HG02943 (cell line): ENCODE measurements around the gene RNFT2.
A peak's percentile ranks its signal among the peaks of the same experiment; 100 is the strongest.

Source experiments
- ATAC-seq: cut with Tn5 transposase; IDR thresholded peaks from one replicate; pipeline ENCODE4 v1.9.1; 2021; ENCODE audit warnings: mild to moderate bottlenecking, low read depth, moderate library complexity; ENCODE audit not compliant: unreplicated experiment

Gene RNFT2

DNA sequence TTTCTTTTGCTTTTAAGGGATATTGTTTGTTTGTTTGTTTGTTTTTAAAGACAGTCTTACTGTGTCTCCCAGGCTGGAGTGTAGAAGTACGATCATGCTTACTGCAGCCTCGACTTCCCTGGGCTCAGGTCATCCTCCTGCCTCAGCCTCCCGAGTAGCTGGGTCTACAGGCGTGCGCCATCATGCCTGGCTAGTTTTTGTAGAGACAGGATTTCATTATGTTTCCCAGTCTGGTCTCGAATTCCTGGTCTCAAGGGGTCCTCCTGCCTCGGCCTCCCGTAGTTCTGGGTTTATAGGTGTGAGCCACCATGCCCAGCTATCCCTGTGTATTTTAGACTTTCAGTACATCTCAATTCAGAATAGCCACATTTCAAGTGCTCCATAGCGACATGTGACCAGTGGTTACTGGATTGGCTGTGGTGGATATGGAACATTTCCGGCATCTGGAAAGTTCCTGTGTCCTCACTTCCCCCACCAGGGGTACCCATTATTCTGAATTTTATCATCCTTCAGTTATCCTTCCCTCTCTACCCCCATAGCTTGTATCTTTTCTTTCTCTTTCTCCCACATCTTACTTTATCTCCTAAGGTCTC lies 82.0 kb downstream of the RNFT2 start:
- no peak for ATAC-seq

- ATAC-seq, result no peak
Observed at GRCh38 chr12:116821291-116821690, 83.2 kb downstream of the RNFT2 start.

- ATAC-seq, result no peak
Observed at GRCh38 chr12:116827432-116827831, 89.3 kb downstream of the RNFT2 start.

DNA sequence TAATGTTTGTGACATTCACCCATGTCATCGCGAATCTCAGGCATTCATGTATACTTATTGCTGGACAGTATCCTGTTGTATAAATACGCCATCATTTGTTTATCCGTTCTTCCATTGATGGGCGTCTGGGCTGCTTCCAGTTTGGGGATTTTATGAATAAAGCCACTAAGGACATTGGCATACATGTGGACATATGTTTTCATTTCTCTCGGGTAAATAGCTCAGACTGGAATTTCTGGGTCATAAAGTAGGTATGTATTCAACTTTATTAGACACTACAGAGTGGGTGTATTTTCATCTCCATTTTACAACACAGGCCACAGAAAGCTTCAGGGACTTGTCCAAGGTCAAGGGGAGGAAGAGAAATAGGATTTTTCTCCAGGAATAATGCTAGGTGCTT lies 94.2 kb downstream of the RNFT2 start:
- no peak for ATAC-seq

- no peak for ATAC-seq
Observed at GRCh38 chr12:116833474-116833873, 95.4 kb downstream of the RNFT2 start.

GRCh38 chr12:116835484-116835883 lies 97.4 kb downstream of the RNFT2 start:
- ATAC-seq, result no peak

DNA sequence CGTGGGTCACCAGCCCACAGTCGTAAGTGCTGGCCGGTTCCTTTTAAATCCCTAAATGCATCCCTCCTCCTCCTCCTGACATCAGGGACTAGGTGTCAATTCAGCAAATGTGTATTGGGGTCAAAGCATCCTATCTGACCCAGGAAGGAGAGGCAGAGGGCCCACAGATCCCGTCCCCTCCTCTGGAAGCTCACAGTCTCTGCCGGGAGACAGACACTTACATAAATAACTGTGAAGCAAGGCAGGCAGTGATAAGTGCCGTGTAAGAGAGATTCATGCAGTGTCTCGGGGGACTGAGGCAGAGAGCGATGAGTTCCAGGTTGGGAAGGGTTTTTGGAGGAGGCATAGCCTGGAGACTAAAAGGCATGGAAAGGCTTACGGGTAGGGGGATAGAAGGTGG lies 99.0 kb downstream of the RNFT2 start:
- ATAC-seq, result no peak

- no peak for ATAC-seq
Observed at GRCh38 chr12:116838365-116838764, 100.2 kb downstream of the RNFT2 start.

GRCh38 chr12:116839287-116839830 lies 101.2 kb downstream of the RNFT2 start:
- no peak for ATAC-seq

GRCh38 chr12:116843085-116843484 lies 105.0 kb downstream of the RNFT2 start:
- no peak for ATAC-seq

DNA sequence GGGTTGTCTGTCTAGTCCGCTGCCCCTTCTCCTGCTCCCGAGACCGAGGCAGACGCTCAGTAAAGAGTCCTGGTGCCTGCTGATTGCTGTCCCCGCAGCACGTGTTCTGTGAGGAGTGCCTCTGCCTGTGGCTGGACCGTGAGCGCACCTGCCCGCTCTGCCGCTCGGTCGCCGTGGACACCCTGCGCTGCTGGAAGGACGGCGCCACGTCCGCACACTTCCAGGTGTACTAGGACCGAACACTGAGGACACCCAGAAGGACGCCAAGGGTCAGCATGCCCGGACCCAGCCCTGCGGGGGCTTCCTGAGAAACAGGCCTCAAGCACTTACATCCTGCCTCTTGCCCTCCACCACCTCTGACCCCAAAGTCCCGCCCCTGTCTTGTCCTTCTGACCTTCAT lies 111.1 kb downstream of the RNFT2 start:
- ATAC-seq, result no peak

GRCh38 chr12:116852303-116852702 lies 114.2 kb downstream of the RNFT2 start:
- no peak for ATAC-seq

DNA sequence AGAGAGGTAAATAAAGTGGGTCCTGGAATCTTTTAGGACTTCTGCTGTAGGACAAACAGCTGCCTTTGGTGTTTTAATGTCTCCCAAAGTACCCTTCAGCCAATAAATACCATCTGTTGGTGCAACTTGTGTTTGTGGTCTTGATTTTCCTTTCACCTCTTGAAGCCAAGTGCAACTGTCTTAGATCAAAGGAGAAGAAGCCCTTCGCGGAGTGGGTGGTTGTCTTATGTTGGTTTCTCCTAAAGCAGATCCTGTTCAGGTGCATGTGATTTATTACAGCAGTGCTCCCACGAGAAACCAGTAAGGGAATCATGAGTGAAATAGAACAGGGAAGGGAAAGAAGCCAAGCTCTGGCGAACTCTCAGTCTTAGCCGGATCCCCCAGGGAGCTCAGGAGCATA lies 115.4 kb downstream of the RNFT2 start:
- ATAC-seq, result no peak

DNA sequence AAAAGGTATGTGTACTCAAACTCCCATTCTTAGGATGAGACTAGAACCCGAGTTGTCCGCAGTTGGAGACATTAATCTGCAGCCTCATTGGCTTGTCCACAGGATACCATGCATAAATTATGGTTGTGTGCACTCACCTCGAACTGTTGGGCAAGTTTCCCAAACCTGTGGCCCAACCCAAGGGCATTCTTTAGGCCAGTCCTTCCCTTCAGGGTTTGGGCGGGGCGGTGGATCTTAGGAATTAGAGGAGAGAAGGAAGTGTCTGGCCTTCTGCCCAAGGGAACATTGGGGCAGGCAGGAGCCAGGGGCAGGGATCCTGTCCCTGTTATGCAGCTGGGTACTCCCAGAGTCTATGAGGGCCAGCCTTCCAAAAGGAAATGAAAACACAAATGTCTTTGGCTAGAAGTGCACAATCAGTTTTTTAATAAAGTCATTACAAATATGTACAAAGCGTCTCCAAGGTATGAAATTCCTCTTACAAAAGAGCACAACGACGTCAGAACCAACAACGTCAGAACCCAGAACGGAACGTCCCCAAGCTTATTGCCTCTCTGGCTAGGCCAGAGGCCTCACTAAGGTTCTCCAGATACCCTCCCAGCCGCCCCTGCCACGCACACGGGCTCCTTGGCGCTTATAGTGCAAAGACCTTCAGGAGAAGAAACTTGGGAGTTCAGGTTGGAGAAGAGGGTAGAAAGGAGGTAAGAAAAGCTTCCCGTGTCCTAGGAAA lies 117.8 kb downstream of the RNFT2 start:
- ATAC-seq, result no peak

GRCh38 chr12:116856729-116857128 lies 118.6 kb downstream of the RNFT2 start:
- no peak for ATAC-seq

- ATAC-seq, result no peak
Observed at GRCh38 chr12:116859079-116859478, 121.0 kb downstream of the RNFT2 start.

GRCh38 chr12:116860263-116860662 lies 122.1 kb downstream of the RNFT2 start:
- ATAC-seq, result no peak

- ATAC-seq, result peak; percentile 69
Observed at GRCh38 chr12:116861320-116861719, 123.2 kb downstream of the RNFT2 start.

- no peak for ATAC-seq
Observed at GRCh38 chr12:116862167-116862566, 124.1 kb downstream of the RNFT2 start.

- ATAC-seq, result no peak
Observed at GRCh38 chr12:116863275-116863767, 125.2 kb downstream of the RNFT2 start.

GRCh38 chr12:116864371-116865160 lies 126.5 kb downstream of the RNFT2 start:
- ATAC-seq, result no peak
